ENCODE results near the gene JUN. TPM values are rescaled to one million over a fixed set of nuclear protein-coding genes. Genes with fewer than 3 reads are reported as not detected.

JUN gene
- polyA plus RNA-seq, 1 of the 3 experiments (the other 2 are of a cell fraction) = 66.5 TPM

GRCh38 chr1:58755468-58755872, 28.4 kb downstream of the JUN start (continued):
- peak; percentile 55; the same call in 1 of the 2 replicates for TF ChIP-seq REST (IDR thresholded peaks at IDR 0.05; ENCODE audit: low read depth, low read length)
- TF ChIP-seq MEF2A (IDR thresholded peaks at IDR 0.05; ENCODE audit: borderline replicate concordance, low read depth) = peak; percentile 72; the same call in 1 of the 2 replicates
- TF ChIP-seq FOXM1 (IDR thresholded peaks at IDR 0.05; ENCODE audit: low read depth) = peak; percentile 92
- TF ChIP-seq MXI1 (IDR thresholded peaks at IDR 0.05; ENCODE audit: low read depth, low read length) = no peak
- TF ChIP-seq FOXJ3 (CRISPR knock-in tag; IDR thresholded peaks at IDR 0.05) = no peak
- TF ChIP-seq YY1 (IDR thresholded peaks at IDR 0.05; ENCODE audit: low read depth) = peak; percentile 86
- TF ChIP-seq EZH2phosphoT487 (IDR thresholded peaks at IDR 0.05; ENCODE audit: borderline replicate concordance, low read depth) = no peak
- peak; percentile 99 for TF ChIP-seq MAX (IDR thresholded peaks at IDR 0.05; ENCODE audit: low read depth)
- no peak for TF ChIP-seq CHD2 (IDR thresholded peaks at IDR 0.05; ENCODE audit: low read length, partially characterized antibody)
- TF ChIP-seq POLR2AphosphoS5 (IDR thresholded peaks at IDR 0.05; ENCODE audit: low read depth, low read length) = no peak; the same call in 1 of the 2 replicates
- no peak for TF ChIP-seq NRF1 (IDR thresholded peaks at IDR 0.05; ENCODE audit: low read depth, low read length)

GRCh38 chr1:58754683-58755467, 29.0 kb downstream of the JUN start:
- H3K36me3 ChIP-seq (replicated peaks in 1 of 2; ENCODE audit: control insufficient read depth in 1 of 2, insufficient read depth in 2 of 2, low read length in 1 of 2) = no peaks in the 10 kb centered on the region
- no peaks in the 10 kb centered on the region for H3K9me2 ChIP-seq
- H4K20me1 ChIP-seq (ENCODE audit: insufficient read depth) = no peaks in the 10 kb centered on the region
- H3K79me2 ChIP-seq (ENCODE audit: insufficient read depth) = no peaks in the 10 kb centered on the region
- 49% methylated on average over 7 of the region's 7 CpGs for WGBS (ENCODE audit: low lambda C conversion rate)
- ChIA-PET CTCF (interaction anchor here (1.0 to 1.9 kb wide), 6 partner anchors 14 to 1005 kb away, joined by 3 to 5 read pairs (median 4); no protein-coding TSS in a partner anchor), POLR2A (no interaction called here)
- H3K27me3 ChIP-seq (ENCODE audit: insufficient read depth) = no peaks in the 10 kb centered on the region
- peak overlapping the region; percentile 59 for H3K4me2 ChIP-seq
- H3K27ac ChIP-seq (ENCODE audit: low read depth in 2 of 2, low read length in 1 of 2) = peak overlapping the region; percentile 83 to 95; a peak in 3 of 4 replicates
- peaks cover 33% of the 10 kb centered on the region for H3F3A ChIP-seq (replicated peaks; ENCODE audit: insufficient read depth)
- no peak for DNase-seq
- H3K9me3 ChIP-seq = no peaks in the 10 kb centered on the region
- H2AFZ ChIP-seq (ENCODE audit: low read depth) = no peak overlapping the region
- H3K4me3 ChIP-seq (ENCODE audit: low read depth in 2 of 2, low read length in 1 of 2) = no peak overlapping the region
- peak overlapping the region; percentile 57; the same call in 1 of the 2 replicates for H3K9ac ChIP-seq
- H3K4me1 ChIP-seq (ENCODE audit: control insufficient read depth in 1 of 2, insufficient read depth in 2 of 2, low read depth in 1 of 2, low read length in 1 of 2) = peaks cover 0 to 40% of the 10 kb centered on the region in 2 experiments
- TF ChIP-seq MAX (IDR thresholded peaks at IDR 0.05; ENCODE audit: low read depth) = no peak
- no peak for TF ChIP-seq TCF12 (IDR thresholded peaks at IDR 0.05)
- no peak for TF ChIP-seq IRF3 (IDR thresholded peaks at IDR 0.05; ENCODE audit: low read depth, low read length)
- no peak for TF ChIP-seq CHD2 (IDR thresholded peaks at IDR 0.05; ENCODE audit: low read length, partially characterized antibody)
- no peak for TF ChIP-seq EZH2phosphoT487 (IDR thresholded peaks at IDR 0.05; ENCODE audit: borderline replicate concordance, low read depth)

Measured in SK-N-SH (cell line).